Stimulated activated CD8-positive, alpha-beta memory T cell treated with anti-CD3 and anti-CD28 coated beads, Interleukin-2, amount 100 ng/mL, for 48 hours (primary cell): ENCODE data around the gene C1QL4.

Experiments used
- DNase-seq, 2 donors: peaks; one replicate each; pipeline ENCODE4 v3.0.0-alpha.2; 2020; ENCODE audit warnings: low read depth in 2 of 2

Gene C1QL4

GRCh38 chr12:49347311-49348193, 10.6 kb upstream of the C1QL4 start:
- DNase-seq, result peak; percentile 67 to 71

DNA sequence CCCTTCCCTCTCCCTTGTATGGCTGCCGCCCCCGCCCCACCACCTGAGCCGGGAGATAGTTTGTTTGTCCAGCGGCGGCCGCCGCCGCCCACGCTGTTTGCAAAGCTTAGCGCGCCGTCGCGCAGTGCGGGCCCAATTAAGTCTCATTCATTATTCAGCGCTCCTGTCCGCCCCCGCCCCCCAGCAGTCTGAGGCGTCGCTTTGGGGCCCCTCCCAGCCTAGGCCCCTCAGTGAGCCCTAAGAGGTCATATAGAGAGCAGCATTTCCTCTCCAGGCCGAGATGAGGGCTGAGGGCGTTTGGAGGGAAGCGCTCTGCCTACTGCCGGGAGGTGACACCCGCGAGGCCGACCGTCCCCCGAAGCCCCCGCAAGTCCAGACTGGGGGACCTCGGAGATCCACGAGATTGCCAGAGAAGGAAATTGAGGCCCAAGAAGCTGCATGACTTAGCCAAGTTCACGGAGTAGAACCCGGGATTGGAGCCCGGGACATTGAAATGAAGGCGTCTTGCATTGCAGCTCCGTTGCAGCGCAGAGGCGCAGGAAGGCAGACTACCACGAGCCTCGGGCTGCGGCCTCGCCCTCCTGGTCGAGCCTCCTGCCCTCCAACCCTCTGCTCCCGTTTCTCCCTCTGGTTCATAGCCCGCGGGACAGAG, 9.8 kb upstream of the C1QL4 start, which contains the start of gene DNAJC22:
Gene DNAJC22, plus strand, starts transcription at position 230 of the 652 bp plus-strand sequence. CDS start 1,985 bp downstream, outside the sequence.
- no peak for DNase-seq

DNA sequence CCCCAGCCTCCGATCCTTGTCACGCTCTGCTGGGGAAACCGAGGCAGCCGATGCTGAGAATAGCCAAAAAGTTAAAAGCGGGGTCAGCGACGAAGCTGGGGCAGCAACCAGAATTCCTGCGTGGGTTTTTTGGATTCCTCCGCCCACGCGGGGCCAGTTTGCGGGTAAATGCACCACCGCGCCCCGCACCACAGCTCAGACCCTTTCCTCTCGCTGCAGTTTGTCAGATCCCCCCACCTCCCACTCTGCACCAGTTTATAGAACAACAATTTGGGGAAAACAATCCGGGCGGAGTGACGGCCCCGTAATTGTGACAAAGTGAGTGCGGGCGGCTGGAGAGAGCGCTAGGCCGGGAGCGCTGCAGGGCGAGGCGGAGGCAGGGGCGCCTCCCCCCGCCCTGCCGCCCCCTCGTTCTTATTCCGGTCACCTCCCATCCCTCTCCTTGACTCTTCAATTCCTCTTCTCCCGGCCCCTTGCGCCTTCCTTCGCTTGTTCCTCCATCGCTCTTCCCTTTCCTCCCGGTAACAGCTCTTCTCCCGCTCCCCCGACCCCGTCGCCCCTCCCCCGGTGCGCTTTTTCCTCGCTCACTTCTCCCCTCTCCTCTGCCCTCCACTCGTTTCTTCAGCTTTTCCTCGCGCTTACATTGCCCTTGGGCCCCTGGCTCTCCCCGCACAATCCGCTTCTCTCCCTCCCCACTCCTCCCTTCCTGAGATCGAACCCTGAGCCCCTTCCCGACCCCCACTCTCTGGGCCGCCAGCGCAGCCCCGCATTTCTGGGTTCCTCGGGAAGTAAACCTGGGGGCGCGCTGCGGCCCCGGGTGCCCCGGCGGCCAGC, 9.1 kb upstream of the C1QL4 start:
- DNase-seq, result no peak

DNA sequence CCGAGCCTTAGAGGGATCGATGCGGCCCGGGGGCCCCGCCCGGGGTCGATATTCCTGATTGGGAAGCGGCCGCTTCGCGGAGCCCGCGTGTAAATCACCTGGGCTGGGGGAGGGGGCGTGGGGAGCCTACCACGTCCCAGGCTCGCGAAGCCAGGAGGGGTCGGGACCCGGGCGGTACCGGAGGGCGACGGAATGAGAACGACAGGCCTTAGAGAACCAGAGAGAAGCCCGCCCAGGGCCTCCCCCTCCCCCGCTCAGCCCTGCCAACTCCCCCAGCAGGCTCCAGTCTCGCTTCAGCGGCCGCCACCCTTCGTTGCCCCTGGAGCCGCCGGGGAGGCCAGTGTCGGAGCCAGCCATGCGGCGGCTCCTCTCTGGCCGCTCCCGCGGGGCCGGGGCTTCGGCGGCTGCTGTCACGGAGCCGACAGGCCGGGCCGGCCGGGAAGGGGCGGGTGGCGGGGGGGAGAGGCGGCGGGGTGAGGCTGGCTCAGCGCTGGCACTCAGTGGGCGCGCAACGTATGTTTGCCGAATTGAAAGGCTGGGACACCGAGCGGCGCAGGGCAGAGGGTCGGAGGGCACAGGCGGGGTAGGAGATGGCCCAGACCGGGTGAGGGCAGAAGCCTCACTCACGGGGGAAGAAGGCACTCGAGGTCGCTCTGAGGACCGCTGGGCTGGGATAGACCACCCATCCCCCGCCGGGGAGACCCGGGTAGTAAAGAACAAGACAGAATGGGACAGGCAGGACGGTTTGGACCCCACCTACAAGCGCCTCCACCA, 8.2 kb upstream of the C1QL4 start:
- no peak for DNase-seq

DNA sequence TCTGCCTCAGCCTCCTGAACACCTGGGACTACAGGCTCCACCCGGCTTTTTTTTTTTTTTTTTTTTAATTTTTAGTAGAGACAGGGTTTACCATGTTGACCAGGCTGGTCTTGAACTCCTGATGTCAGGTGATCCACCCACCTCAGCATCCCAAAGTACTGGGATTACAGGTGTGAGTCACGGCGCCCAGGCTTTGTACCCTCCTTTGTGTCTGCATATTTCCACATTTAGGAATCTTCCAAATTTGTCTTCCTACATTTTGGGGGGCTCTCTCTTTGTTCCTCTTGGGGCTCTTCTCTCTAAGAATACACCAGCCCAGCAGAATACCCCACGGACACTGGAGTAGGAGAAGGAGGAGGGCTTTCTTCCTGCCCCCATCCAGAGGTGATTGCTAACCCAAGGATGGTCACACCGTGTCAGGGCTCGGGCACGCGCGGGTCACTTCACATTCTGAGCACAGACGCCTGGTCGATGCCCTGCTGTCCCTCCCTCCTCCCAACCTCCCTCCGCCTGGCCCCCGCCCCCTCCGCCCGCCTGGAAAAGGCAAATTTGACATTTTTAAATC, 7.6 kb upstream of the C1QL4 start:
- no peak for DNase-seq

DNA sequence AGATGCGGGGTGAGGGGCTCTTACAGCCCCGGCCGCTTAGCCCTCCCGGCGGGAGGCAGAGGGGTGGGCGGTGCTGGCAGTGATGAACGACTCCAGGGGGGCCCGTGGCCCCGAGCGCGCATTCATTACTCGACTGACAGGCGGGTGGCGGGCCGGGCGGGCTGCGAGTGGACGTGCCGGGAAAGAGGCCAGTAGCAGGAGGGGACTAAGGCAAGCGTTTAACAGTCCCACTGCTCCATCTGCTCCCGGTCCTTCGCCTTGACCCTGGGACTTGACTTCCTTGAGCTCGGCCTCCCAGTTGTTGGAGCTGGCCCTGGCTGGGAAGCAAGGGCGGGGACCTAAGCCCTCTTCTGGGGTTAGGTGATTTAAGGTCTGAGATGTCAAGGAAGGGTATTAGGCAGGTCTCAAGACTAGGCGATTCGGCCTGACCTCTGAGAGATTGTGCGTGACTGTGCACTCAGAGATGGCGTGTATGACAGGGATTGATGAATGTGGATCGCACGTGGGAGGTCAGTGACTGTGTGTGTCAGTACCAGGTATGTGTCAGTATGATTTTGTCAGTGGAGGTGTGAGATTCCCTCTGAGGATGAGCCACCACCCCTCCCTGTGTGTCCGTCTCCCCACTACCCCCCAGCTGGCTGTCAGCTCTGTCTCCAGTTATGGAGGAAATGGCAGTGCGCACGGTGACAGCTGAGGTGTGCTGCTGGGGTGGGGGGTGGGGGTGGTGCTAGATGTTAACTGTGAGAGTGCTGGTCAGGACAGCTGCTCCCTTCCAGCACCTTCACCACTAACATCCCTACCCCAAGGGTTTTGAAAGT, 6.1 kb upstream of the C1QL4 start:
- DNase-seq, result peak in 1 of 2 donors; percentile 24

DNA sequence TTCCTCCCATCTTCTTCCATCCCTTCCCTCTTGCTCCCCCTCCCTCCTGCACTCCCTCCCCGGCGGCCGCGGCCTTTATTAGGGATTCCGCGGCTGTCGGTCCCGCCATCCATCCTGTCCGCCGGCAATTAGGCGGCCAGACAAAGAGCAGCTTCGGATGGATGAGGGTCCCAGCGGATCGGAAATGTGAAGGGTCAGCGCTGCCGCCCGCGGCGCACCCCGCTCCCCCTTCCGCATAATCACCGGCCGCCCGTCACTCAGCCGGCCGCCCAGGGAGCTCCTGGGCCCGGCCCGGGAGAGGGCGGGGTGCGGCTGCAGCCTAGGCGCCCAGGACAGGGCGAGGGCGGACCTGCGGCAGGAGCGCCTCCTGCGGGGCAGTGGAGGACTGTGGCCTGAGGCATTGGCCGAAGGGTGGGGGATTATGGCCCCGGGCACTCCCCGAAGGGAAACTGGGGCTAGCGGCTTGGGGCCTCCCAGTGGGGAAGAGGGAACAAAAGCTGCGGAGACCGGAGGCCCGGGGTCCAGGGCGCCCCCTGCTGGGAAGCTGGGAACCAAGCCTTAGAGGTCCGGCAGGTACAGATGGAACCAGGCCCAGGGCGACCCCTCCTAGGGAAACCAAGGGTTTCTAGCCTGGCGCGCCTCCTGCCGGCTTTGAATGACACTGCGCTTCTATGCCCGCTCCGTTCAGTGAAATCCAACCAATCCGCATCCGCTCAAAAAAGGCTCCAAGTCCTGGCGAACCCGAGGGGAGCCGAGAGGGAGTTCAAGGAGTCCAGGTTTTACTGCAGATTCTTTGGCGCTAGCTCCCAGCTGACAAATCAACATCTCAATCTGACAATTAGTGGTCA, 5.3 kb upstream of the C1QL4 start:
- DNase-seq, result peak; percentile 80 to 83

- DNase-seq, result no peak
These were observed 4.7 kb upstream of the C1QL4 start for GRCh38 chr12:49341777-49342065.

DNA sequence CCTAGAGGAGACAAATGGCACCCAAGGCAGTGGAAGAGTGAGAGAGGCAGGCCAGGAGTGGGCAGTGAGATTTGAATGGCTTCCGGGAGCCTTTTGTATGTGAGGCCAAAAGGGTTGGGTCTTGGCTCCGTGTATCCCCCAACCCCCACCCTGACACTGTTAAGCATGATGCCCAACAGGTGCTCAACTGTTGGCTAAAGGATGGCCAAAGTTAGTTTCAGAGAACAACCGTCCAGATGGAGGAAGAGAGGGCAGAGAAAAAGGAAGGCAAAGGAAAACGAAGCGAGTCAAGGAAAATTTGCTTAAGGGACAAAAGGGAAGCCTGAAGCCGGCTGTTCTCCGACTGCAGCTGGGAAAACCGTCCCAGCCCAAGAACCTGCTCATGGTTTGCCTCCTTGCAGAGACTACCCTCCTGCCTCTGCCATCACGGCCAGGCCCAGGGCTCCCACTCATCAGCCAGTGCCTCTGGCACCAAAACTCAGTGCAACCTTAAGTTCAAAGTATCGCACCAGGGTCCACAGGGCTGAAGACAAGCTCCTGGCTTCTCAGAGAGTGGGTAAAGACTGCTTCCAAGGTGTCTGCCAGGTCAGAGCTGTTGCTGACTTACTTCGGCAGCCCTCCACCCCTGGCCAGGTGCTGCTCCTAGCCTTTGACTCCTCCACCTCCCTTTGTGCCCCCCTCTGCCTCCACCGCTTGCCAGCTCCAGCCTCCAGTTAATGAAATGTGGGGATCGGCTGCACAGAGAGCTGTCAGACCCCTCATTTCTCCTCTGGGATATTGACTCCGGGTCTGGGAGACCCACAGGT, 4.2 kb upstream of the C1QL4 start:
- no peak for DNase-seq

DNA sequence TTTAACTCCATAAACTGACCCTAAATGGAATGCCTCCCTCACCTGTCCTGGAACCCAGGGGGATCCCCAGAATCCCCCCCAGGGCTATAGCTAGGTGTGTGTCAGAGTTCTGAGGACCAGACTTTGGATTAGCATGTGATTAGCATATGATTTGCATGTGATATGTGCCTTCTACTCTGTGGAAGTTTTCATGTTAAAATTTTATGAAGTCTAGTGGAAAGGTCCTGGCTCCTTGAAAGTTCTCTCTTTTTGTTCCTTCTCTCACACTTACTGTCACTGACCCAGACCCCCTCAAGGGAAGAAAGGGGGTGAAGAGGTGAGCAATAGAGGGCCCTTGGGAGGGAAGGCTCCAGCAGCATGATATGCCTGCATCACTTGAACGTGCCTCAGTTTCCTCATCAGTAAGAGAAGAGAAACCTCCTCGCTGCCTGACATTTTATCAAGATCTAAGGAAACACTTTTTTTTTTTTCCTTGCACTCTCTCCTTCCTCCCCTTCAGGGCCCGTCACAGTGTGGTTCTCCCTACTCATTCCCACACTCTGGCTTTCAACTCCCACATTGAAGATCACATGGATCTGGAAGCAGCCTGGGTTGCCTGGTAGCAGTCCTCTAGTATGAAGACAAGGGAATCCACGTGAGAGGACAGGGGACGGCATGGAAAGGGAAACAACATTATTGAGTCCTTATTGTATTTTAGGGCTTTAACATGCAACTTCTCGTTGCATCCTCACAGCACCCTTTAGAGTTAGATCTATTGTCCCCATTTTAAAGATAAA, 3.3 kb upstream of the C1QL4 start:
- DNase-seq, result no peak

DNA sequence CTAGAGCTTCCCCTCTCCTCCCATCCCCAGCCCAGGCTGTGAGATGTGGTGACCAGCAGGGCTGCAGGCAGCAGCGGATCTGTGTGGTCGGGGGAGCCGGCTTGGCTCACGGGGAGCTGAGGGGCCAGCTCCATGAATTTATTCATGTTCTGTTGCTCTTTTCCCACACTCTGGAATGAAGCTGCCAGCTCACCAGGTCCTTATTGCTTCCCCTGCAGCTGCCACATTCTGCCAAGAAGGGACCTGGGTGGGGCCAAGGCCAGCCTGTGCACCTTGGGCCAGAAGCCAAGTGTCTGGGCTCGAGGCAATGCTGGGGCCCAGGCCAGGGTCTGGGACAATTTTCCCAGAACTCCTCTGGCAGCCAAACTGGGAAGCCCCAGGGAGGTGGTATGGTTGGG, 2.5 kb upstream of the C1QL4 start:
- no peak for DNase-seq

DNA sequence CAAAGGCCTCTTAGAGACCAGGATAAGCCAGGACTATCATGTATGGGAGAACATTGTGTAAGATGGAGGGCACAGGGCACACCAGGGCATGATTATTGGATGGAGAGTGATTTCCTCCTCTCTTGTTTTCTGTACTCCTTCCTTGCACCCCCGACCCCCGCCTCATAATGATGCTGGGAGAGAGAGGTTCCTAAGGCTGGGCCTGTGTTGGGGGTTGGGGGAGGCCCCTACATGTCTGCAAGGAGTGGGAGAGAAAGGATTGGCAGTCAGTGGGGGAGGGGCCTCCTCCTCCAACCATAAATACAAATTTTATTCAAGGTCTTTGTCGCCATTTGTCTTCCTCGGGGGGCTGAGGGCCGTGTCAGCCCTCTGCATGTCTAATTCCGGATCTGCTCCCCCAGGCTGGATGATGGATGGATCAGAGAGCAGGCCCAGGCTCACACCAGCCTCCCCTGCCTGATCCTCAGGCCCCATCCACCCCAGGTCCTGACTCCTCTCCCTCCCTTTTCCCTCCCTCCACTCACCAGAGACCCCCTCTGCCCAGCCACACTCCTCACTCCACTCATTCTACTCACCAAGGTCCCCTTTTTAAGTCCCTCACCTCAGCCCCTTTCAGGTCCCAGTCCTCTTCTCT, 2.0 kb upstream of the C1QL4 start:
- DNase-seq, result no peak

- DNase-seq, result no peak
These were observed 888 bp downstream of the C1QL4 start for GRCh38 chr12:49335955-49336644.

DNA sequence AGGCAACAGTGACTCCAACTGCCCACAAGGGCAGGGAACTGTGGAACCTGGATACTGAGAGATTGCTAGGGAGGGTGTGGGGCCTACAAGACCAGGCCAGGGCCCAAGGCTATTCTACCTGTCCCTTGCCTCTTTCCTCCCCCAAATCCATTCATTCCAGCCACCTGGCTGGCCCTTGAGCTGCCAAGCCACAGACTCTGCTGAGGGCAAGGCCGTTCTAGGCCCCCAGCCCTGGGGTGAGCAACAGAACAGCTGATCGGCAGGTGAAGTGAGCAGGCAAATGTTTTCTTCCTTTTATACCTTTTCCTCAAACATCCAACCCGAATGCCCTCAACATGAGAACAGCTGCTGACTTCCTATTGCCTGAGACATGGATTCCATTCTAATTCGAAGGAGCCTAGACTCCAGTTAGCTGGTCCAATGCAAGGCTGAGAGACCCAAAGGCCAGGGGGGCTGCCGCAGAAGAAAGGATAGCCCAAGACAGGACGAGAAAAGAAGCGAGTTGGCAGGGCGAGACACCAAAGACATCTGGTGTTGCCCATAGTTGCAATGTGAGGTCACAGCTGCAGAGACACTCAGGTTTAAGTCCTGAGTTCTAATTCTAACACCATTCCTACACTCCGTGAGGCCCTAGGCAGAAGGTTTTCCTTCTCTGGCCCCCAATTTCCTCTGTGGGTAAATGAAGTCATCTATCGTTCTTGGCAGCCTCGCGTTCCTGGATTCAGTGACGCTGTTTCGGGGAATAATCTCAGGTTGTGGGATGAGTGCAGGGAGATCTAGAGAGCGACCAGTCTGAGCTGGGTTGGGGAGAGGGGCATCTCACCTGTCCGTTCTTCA, 1.7 kb downstream of the C1QL4 start:
- DNase-seq, result no peak

DNA sequence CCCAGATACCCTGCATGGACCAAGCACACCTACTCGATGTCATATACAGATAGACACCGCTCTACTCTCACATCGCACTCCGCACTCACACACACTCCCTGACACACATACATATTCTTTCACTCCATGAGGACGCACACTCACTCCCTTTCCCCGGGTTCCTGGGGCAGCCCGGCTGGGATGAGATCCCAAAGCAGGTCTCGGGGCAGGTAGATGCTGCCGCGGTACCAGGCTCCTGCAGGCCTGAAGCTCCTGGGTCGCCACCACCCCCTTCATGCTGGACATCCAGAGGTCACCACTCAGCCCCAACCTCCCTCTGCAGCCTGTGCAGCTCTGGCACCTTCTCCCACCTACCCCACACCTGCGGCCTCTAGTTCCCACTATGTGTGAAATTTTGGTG, 2.3 kb downstream of the C1QL4 start:
- DNase-seq, result no peak

DNA sequence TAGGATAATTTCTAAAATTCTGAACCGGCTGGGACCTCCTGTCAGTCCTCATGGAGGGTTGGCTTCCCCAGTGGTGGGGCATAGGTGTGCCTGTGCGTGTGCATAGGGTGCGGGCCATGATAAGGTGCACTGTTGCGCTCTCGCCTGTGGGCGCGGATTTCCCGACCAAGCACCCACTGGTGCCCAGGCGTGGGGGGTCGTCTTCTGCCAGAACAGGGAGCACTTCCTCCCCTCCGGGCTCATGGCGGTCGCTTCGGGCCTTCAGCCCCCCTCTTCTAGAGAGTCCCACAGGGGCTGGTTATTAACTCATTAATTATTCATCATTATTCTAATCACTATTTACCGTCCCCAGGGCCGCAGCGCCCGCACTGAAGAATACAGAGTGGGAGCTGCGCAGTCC, 2.8 kb downstream of the C1QL4 start:
- DNase-seq, result no peak
